Hematopoietic multipotent progenitor cell treated with erythropoietin and hydrocortisone succinate and interleukin-3 and kit ligand, for 6 days (in vitro differentiated cells): Measurements from ENCODE around the gene TGM3.
"Not testable (repeated sequence)": the region's sequence is repeated elsewhere in the genome, so short reads cannot be mapped to it uniquely, and the experiment has no call there.

Source experiments
- DNase-seq: peaks from one replicate; pipeline ENCODE4 v3.0.0-alpha.2; 2015

Gene TGM3, protein sequence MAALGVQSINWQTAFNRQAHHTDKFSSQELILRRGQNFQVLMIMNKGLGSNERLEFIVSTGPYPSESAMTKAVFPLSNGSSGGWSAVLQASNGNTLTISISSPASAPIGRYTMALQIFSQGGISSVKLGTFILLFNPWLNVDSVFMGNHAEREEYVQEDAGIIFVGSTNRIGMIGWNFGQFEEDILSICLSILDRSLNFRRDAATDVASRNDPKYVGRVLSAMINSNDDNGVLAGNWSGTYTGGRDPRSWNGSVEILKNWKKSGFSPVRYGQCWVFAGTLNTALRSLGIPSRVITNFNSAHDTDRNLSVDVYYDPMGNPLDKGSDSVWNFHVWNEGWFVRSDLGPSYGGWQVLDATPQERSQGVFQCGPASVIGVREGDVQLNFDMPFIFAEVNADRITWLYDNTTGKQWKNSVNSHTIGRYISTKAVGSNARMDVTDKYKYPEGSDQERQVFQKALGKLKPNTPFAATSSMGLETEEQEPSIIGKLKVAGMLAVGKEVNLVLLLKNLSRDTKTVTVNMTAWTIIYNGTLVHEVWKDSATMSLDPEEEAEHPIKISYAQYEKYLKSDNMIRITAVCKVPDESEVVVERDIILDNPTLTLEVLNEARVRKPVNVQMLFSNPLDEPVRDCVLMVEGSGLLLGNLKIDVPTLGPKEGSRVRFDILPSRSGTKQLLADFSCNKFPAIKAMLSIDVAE

DNA sequence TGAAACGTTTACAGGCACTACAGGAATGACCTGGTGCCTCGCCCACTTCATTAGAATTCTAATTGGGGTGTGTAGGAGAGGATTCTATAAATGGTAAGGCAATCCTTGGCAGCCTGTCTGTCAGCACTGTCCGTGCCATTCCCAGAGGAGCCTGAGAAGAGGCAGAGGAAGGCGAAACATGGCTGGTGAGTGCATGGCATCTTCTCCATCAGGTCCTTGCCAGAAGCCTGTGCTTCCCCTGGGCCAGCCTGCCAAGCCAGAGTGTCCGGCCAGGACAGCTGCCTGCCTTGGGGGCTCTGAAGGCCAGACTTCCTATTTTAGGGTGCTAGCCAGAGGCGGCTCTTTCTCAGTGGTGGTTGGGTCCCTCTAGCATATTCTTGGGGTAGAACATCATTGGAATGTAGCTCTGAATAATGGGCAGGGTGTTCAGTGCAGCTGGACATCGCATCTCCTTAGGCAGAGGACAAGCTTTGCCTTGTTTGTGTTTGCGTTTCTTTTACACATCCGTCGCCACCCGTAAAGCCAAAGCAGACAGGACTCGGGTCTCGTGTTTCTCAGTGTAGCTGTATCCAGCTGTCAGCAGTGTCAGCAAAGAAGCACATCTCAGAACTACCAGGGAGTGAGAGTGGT is at the start of gene TGM3:
TSS of gene TGM3 (plus strand) at position 116 of the 630 bp plus-strand sequence. CDS start at position 179, 63 bp downstream.
- DNase-seq, result no peak

DNA sequence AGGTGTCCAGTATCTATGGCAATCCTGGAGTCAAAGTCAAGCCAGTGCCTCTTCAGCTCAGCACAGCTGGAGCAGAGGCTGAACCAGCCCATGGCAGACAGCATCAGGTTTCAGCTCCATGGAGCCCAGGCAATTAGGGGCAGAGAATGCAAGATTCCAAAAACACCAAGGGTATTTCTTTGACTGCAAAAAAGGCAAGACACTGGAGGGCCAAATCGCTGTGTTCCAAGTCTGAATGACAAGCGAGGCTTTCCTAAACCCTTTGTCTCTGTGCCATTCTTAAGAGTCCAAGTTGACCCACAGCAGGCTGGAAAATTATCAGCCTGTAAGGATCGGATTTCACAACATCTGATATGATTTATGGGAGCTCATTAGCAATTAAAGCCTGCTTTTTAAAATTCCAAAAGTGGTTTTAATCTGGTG is 49.7 kb upstream of the TGM3 start:
- DNase-seq, result no peak

DNA sequence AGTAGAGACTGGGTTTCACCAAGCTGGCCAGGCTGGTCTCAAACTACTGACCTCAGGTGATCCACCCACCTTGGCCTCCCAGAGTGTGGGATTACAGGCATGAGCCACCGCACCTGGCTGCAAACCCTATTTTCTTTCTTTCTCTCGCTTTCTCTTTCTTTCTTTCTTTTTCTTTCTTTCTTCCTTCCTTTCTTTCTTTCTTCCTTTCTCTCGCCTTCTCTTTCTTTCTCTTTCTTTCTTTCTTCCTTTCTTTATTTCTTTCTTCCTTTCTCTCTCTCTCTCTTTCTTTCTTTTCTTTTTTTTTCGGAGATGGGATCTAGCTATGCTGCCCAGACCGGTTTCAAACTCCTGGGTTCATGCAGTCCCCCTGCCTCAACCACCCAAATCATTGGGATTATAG is 47.0 kb upstream of the TGM3 start:
- DNase-seq, result no peak

DNA sequence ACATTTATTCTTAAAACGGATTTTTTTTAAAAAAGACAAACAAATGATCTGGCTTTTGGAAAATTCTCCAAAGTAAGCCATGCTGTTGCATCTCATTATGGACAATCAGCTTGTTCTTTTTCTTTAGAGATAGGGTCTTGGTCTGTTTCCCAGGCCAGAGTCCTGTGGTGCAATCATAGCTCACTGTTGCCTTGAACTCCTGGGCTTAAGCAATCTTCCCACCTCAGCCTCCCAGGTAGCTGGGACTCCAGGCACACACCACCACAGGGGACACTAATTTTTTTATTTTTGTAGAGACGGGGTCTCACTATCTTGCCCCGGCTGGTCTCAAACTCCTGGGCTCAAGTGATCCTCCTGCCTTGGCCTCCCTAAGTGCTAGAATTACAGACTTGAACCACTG is 45.9 kb upstream of the TGM3 start:
- DNase-seq, result no peak

DNA sequence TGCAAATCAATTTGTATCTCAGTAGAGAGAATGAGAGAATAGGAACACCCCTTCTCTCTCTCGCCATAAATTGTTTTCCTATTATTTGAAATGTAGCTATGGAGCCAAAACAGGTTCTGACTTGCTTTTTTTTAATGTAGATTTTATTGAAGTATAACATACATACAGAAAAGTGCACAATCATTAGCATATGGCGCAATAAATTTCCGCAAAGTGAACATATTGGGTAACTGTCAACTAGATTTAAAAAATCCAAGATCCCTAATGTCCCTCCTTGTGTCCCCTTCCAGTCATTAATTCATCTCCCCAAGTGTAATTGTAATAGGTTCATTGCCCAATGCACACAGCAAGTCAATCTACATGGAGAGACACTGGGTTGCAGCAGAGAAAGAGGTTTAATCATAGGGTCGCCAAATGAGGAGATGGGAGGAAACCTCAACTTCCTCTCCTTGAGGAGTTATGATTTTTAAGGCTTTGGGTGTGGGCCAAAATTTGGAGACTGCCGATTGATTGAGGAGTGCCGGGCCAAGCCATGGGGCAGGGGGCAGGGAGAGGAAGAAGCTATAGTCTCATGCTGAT is 43.3 kb upstream of the TGM3 start:
- DNase-seq, result no peak

DNA sequence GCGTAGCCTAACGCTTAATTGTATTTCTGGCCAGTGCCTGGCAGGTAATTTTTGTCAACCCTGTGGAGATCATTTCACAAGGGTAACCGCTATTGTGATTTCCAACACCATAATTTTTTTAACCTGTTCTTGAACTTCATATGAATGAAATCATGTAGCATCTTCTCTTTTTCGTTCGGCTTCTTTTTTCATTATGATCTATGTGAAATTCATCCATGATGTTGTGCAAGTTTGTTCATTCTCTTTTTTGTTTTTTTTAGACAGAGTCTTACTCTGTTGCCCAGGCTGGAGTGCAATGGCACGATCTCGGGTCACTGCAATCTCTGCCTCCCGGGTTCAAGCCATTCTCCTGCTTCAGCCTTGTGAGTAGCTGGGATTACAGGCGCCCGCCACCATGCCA is 42.5 kb upstream of the TGM3 start:
- no peak for DNase-seq

DNA sequence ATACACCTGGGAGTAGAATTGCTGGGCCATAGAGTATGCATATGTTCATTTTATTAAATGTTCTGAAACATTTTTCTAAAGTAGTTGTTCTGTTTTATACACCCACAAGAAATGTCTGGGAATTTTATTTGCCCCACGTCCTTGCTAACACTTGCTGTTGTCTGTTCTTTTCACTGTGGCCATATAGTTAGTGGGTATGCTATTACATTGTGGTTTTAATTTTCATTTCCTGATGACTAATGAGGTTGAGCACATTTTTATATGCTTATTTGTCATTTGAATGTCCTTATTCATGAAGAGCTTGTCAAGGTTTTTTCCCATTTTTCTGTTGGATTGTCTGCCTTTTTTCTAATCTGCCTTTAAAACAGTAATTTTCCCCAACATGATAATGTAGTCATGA is 41.5 kb upstream of the TGM3 start:
- DNase-seq, result no peak

DNA sequence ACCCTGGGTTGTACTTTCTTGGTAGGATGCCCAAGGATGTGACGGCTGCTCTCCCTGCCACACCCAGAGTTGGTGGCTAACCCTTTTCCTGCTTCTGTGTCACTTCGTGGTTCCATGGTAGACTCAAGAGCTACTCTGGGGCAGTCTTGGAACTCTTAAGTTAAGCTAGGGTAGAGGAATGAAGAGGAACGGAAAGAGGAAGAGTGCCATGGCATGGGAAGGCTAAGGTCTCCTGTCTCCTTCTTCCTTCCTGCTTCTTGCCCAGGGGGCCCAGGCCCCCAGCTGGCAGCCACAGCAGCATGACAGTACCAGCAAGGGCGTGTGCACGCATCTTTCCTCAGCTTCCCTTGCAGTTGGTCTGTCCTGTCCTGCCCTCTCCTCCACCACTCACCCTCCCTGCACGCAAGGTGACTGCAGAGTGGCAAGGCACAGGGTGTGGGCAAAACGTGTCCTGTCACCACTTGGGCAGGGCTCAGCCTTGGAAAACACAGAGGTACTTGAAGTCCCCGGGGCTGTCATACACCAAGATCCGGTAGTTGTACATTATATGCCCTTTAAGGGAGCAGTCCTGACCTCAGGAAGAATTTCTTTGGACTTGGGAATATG is 39.8 kb upstream of the TGM3 start:
- DNase-seq, result peak; percentile 34

DNA sequence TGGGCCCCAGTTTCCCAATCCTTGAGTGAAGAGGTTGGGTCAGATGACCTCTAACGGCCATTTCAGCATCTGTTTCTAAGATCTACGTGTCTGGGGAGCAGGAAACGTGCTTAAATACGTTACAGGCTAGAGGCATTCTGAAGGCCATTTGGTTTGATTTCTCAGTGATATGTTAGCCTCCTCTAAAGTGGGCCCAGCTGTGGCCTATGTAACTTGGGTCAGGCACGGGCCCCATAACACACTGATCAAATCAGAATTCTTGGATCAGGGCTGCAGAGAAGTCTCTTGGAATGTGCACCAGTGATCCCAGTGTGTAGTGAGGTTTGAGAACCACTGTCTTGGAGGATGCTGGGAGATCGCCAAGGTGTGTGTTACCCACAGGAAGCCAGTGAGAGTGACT is 36.1 kb upstream of the TGM3 start:
- DNase-seq, result no peak

DNA sequence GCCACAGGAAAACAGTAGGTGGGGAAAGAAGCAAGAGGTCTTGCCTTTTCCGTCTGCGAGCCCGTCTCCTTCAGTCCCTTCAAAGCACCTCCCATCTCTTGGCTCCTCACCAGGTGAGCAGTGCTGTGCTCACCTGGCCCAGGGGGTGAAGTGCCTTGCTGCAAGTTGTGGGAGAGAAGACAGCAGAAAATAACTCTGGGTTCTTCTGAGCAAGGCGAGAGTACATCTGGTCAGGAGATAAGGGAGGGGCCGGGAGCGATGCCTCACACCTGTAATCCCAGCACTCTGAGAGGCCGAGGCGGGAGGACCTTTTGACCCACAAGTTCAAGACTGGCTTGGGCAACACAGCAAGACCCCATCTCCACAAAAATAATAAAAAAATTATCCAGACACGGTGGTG is 35.6 kb upstream of the TGM3 start:
- no peak for DNase-seq

DNA sequence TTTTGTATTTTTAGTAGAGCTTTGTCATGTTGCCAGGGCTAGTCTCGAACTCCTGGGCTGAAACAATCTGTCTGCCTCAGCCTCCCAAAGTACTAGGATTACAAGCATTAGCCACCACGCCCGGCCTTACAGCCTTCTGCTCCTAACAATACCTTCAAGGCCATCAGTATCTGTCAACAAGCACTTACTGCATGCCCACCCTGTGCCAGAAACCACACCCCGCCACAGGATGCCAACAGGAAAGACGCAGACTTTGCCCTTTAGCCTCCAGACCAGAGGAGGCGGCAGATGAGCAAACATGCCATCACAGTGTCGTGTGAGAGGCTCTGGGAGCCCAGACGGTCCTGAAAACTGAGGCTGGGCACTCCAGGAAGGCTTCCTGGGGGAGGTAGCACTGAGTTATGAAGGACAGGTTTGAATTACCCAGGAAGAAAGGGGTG is 34.7 kb upstream of the TGM3 start:
- DNase-seq, result no peak

DNA sequence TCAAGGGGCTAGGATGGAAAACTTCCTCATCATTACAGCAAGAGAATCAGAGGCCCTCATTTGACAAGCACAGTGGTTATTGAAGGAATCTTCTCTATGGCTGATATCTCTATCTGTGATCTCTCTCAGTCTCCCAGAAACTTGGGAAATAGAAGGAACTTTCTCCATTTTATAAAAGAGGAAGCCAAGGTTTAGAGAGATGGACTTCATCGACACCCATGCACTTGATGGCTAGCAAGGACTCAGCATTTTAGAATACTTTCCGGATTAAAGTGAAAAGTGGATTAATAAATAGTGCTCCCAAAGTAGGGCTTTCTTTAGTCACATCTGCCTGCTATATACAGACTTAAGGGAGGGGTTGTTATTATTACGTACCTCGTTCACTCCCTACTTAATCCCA is 34.2 kb upstream of the TGM3 start:
- no peak for DNase-seq

DNA sequence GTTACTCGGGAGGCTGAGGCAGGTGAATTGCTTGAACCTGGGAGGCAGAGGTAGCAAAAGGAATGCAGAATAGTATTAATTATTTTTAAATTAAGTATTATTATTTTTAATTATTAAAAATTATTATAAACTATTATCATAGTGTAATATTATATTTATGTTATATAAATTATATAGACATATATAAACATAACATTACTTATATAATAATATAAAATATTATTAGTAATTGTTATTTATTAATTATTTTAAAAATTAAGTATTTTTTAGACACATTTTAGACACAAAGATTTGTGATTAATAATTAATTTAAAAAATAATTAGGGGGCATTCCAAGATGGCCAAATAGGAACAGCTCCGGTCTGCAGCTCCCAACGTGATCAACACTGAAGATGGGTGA is 31.7 kb upstream of the TGM3 start:
- DNase-seq, result no peak

DNA sequence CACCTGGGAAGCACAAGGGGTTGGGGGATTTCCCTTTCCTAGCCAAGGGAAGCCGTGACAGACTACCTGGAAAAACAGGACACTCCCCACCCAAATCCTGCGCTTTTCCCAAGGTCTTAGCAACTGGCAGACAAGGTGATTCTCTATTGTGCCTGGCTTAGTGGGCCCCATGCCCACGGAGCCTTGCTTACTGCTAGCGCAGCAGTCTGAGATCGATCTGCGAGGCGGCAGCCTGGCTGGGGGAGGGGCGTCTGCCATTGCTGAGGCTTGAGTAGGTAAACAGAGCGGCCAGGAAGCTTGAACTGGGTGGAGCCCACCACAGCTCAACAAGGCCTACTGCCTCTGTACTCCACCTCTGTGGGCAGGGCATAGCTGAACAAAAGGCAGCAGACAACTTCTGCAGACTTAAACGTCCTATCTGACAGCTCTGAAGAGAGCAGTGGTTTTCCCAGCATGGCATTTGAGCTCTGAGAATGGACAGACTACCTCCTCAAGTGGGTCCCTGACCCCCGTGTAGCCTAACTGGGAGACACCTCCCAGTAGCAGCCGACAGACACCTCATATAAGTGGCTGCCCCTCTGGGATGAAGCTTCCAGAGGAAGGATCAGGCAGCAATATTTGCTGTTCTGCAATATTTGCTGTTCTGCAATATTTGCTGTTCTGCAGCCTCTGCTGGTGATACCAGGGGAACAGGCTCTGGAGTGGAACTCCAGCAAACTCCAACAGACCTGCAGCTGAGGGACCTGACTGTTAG is 31.0 kb upstream of the TGM3 start:
- not testable (repeated sequence) for DNase-seq

DNA sequence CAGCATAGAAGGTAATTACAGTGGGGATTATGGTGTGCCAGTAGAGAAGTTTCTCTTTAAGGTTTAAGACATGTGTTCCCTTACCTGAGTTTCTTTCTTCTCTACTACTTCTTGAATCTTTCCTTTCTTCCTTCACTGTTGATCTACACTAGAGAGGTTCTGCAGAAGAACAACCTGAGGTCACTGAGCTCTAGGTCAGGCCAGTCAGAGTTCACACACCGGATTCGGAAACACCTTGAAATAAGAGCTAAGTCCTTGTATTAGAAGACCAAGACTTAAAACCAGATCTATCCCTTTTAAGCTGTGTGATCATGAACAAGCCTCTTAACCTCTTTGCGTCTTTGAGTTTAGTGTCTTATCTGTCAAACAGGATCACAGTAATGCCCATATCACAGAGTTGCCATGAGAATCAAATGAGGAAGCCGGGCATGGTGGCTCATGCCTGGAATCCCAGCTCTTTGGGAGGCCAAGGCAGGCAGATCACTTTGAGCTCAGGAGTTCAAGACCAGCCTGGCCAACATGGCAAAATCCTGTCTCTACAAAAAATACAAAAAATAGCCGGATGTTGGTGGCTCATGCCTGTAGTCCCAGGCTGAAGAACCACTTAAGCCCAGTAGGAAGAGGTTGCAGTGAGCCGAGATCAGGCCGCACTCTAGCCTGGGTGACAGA is 22.0 kb upstream of the TGM3 start:
- DNase-seq, result no peak

DNA sequence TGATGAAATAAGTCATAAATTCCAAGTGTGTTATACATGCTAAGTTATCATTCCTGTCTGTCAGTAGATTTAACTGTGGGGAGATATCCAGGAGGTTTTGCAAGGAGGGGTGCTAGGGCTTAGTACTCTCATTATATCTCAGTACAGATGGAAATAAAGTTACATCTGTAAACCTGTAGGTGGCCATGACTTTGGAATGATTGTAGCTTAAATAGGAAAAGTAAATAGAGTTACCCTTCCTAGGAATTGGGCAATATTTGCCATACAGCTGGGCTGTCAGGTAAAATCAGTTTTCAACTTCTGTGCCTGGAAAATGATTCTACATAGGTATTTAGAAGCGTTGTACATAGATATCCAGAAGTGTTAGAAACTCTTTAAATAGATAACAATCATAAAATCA is 19.8 kb upstream of the TGM3 start:
- DNase-seq, result no peak

DNA sequence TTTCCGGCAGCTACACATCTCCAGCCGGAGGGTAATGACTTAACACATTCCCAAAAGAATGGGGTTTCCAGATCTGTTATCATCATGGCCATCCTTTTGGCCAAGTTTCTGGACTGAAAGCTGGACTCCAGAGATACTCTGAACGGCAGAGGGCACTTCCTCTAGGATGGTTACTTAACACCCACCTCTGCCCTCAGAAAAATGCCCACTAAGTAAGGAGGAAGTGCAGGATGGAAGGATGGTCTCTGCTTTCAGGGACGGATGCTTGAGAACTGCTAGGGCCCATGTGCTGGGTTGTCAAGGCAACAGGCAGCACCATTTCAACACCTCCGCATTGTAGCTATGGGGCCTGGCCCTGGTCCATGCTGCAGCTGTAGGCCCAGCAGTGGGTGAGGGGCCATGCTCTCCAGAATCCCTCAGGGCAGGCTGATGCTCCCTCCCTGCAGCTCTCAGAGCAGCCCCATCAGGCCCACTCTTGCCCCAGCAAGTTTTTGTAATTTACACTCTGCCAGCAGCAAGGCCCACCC is 16.5 kb upstream of the TGM3 start:
- DNase-seq, result no peak

DNA sequence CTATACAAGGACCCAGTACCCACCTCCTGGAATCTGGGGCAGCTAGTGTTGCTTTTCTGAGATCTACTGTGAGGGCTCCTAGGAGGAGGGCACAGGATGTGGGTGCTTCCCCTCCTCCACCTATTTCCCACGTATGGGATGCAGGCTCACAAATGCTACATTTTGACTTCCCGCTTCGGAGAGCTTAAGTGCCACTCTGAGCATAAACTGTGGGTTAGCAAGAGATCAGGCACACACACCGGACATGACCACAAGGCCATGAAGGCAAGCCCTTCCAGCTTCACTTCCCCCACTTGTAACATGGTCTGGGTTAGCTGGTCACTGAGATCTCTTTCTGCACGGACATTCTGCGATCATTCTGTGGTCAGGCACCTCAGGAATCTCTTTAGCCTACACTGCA is 15.7 kb upstream of the TGM3 start:
- no peak for DNase-seq

DNA sequence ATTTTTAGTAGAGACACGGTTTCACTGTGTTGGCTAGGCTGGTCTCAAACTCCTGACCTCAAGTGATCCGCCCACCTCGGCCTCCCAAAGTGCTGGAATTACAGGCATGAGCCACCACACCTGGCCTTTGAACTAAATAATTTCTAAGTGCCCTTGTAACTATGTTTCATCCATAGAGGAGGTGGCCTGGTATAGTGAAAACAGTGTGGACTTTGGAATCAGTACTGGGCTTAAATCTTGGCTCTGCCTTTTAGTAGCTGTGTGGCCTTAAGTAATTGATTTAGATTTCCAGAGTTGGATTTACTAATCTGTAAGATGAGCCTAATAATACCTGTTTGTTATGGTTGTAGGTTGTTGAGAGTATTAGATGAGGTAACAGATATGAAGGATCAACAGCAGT is 14.2 kb upstream of the TGM3 start:
- no peak for DNase-seq

DNA sequence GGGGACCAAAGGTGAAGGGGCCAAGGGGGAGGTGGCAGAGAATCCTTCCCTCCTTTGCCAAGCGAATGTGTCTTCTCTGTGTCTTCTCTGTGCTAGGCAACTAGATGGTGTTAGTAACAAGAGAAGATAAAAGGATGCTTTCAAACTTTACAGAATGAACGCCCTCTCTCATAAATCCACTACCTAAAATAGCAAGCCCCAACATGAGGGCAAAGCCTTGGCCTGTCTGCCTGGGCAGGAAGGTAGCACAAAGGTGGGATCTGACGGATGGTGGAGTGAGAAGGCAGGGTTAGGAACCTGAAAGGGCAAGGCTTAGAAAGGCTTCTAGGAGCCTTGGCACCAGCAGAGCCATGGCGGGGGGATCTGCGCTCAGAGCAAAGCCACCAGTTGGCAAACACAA is 13.6 kb upstream of the TGM3 start:
- no peak for DNase-seq

DNA sequence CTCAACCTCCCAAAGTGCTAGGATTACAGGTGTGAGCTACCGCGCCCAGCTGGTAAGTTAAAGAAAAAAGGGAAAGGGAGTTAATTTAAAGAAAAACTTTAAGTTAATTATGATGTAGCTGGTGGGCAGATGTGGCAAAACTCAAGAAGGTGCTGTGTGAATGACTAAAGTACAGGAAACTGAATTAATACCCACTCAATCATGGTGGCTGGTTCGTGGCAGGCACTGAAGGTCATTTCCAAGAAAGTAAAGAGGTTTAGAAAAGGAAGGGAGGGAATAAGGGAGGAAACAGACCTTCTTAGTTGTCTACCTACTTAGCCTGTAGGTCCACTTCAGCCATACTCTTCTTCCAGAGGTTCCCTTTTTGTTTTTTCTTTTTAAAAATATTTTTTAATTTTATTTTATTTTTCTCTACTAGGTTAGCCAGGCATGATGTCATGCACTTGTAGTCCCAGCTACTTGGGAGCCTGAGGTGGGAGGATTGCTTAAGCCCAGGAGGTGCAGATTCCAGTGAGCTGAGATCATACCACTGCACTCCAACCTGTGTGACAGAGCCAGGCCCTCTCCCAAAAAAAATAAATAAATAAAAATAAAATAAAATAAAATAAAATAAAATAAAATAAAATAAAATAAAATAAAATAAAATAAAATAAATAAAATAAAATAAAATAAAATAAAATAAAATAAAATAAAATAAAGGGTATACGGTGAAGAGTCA is 11.9 kb upstream of the TGM3 start:
- no peak for DNase-seq
